H1 (cell line): ENCODE data around the gene MOCS1.

Source experiments
- CBX5 ChIP-seq: fragments of 300-800, 300-1000 bp; sonication (generic); IDR thresholded peaks from 2 replicates; pipeline ENCODE4 v1.7.1; 2016; ENCODE audit warnings: antibody characterized with exemption, low read length, low read depth
- EP300 ChIP-seq, 2 experiments: IDR thresholded peaks; 1 replicate in 1 of 2; 2 replicates in 1 of 2; pipeline ENCODE4 v1.6.1; 2011 to 2012; ENCODE audit warnings: low read depth in 2 of 2, low read length in 2 of 2, mild to moderate bottlenecking in 2 of 2, borderline replicate concordance in 1 of 2, inconsistent platforms in 1 of 2, moderate library complexity in 1 of 2
- JUND ChIP-seq: IDR thresholded peaks from 2 replicates; pipeline ENCODE4 v1.6.1; 2011; ENCODE audit warnings: mild to moderate bottlenecking, improper control_type of control experiment, low read length
- PHF8 ChIP-seq: fragments of 200-600 bp; sonication (generic); conservative IDR thresholded peaks from 2 replicates; pipeline ENCODE4 v1.7.1; 2012; ENCODE audit warnings: low read depth, mild to moderate bottlenecking, inconsistent platforms, low read length, moderate library complexity
- POLR2A ChIP-seq, 2 experiments: IDR thresholded peaks; 1 replicate in 1 of 2; 2 replicates in 1 of 2; pipeline ENCODE4 v1.6.1; 2011; ENCODE audit warnings: low read depth in 2 of 2, low read length in 2 of 2, mild to moderate bottlenecking in 2 of 2; ENCODE audit errors: control extremely low read depth in 1 of 2
- POLR2AphosphoS5 ChIP-seq: IDR thresholded peaks from 2 replicates; pipeline ENCODE4 v1.6.1; 2011; ENCODE audit warnings: low read depth, low read length
- SP4 ChIP-seq: IDR thresholded peaks from 2 replicates; pipeline ENCODE4 v1.6.1; 2012; ENCODE audit warnings: low read length, inconsistent platforms
- TAF1 ChIP-seq: IDR thresholded peaks from 2 replicates; pipeline ENCODE4 v1.6.1; 2011; ENCODE audit warnings: mild to moderate bottlenecking, low read depth, low read length
- ZNF274 ChIP-seq: IDR thresholded peaks from 2 replicates; pipeline ENCODE4 v1.7.0; 2012; ENCODE audit warnings: low read length, borderline replicate concordance; ENCODE audit errors: extremely low read depth
- TF ChIP-seq, protein P1 (sequence below), 3 experiments: IDR thresholded peaks; 1 replicate in 2 of 3; 2 replicates in 1 of 3; pipeline versions ENCODE4 v1.5.1 to v1.6.1; 2011; ENCODE audit warnings: low read length in 3 of 3, mild to moderate bottlenecking in 3 of 3, inconsistent platforms in 2 of 3, low read depth in 1 of 3, moderate library complexity in 1 of 3; ENCODE audit not compliant: insufficient read depth in 1 of 3; ENCODE audit errors: control extremely low read depth in 1 of 3
- TF ChIP-seq, protein P2 (sequence below): fragments of 300-600 bp; sonication (generic); IDR thresholded peaks from 2 replicates; pipeline ENCODE4 v1.7.1; 2012; ENCODE audit warnings: low read length, moderate library complexity, mild to moderate bottlenecking, inconsistent platforms; ENCODE audit not compliant: insufficient replicate concordance

DNA sequence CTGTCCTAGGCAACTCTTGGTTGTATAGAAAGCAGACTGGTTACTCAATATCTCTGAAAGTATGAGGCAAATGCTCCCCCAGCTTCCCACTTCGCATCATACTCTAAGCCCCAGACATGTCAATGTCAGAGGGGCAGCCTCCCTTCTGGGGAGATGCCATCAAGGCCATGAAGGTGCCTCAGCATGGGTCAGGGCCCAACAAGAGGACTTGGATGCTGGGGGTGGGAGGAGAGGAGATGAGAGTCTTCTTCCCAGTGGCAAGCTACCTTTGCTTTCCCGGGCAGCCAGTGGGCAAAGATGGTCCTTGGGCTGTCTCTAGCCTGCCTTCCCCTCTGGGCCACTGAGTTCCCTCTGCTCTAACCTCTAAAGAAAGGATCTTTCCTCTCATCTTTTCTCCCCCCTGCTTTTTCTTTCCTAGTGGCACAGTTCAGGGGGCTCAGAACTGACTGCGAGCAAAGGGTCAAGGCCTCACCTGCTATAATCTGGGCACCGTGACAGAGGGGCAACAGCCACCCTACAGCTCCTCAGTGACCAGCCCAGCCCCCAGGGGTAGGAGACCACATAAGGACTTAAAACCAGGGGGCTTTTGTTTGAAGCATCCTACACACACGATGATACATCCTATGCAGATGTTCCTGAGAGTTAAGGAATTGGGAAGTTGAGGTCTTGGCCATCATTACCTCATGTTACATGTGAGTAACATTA lies 26.2 kb downstream of the MOCS1 start:
- TF ChIP-seq POLR2AphosphoS5 (no peak), EP300 (IDR thresholded peaks at IDR 0.05; ENCODE audit: borderline replicate concordance in 1 of 2, low read depth in 2 of 2, low read length in 2 of 2) (no peak), POLR2A (IDR thresholded peaks at IDR 0.05; ENCODE audit: control extremely low read depth in 1 of 2, low read depth in 2 of 2, low read length in 2 of 2) (no peak), PHF8 (no peak), TAF1 (no peak), SP4 (no peak), CBX5 (no peak), ZNF274 (no peak), JUND (no peak)
- TF ChIP-seq, protein P1, sequence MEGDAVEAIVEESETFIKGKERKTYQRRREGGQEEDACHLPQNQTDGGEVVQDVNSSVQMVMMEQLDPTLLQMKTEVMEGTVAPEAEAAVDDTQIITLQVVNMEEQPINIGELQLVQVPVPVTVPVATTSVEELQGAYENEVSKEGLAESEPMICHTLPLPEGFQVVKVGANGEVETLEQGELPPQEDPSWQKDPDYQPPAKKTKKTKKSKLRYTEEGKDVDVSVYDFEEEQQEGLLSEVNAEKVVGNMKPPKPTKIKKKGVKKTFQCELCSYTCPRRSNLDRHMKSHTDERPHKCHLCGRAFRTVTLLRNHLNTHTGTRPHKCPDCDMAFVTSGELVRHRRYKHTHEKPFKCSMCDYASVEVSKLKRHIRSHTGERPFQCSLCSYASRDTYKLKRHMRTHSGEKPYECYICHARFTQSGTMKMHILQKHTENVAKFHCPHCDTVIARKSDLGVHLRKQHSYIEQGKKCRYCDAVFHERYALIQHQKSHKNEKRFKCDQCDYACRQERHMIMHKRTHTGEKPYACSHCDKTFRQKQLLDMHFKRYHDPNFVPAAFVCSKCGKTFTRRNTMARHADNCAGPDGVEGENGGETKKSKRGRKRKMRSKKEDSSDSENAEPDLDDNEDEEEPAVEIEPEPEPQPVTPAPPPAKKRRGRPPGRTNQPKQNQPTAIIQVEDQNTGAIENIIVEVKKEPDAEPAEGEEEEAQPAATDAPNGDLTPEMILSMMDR (IDR thresholded peaks at IDR 0.05; ENCODE audit: control extremely low read depth in 1 of 3, insufficient read depth in 1 of 3, low read depth in 1 of 3, low read length in 3 of 3): no peak
- TF ChIP-seq, protein P2, sequence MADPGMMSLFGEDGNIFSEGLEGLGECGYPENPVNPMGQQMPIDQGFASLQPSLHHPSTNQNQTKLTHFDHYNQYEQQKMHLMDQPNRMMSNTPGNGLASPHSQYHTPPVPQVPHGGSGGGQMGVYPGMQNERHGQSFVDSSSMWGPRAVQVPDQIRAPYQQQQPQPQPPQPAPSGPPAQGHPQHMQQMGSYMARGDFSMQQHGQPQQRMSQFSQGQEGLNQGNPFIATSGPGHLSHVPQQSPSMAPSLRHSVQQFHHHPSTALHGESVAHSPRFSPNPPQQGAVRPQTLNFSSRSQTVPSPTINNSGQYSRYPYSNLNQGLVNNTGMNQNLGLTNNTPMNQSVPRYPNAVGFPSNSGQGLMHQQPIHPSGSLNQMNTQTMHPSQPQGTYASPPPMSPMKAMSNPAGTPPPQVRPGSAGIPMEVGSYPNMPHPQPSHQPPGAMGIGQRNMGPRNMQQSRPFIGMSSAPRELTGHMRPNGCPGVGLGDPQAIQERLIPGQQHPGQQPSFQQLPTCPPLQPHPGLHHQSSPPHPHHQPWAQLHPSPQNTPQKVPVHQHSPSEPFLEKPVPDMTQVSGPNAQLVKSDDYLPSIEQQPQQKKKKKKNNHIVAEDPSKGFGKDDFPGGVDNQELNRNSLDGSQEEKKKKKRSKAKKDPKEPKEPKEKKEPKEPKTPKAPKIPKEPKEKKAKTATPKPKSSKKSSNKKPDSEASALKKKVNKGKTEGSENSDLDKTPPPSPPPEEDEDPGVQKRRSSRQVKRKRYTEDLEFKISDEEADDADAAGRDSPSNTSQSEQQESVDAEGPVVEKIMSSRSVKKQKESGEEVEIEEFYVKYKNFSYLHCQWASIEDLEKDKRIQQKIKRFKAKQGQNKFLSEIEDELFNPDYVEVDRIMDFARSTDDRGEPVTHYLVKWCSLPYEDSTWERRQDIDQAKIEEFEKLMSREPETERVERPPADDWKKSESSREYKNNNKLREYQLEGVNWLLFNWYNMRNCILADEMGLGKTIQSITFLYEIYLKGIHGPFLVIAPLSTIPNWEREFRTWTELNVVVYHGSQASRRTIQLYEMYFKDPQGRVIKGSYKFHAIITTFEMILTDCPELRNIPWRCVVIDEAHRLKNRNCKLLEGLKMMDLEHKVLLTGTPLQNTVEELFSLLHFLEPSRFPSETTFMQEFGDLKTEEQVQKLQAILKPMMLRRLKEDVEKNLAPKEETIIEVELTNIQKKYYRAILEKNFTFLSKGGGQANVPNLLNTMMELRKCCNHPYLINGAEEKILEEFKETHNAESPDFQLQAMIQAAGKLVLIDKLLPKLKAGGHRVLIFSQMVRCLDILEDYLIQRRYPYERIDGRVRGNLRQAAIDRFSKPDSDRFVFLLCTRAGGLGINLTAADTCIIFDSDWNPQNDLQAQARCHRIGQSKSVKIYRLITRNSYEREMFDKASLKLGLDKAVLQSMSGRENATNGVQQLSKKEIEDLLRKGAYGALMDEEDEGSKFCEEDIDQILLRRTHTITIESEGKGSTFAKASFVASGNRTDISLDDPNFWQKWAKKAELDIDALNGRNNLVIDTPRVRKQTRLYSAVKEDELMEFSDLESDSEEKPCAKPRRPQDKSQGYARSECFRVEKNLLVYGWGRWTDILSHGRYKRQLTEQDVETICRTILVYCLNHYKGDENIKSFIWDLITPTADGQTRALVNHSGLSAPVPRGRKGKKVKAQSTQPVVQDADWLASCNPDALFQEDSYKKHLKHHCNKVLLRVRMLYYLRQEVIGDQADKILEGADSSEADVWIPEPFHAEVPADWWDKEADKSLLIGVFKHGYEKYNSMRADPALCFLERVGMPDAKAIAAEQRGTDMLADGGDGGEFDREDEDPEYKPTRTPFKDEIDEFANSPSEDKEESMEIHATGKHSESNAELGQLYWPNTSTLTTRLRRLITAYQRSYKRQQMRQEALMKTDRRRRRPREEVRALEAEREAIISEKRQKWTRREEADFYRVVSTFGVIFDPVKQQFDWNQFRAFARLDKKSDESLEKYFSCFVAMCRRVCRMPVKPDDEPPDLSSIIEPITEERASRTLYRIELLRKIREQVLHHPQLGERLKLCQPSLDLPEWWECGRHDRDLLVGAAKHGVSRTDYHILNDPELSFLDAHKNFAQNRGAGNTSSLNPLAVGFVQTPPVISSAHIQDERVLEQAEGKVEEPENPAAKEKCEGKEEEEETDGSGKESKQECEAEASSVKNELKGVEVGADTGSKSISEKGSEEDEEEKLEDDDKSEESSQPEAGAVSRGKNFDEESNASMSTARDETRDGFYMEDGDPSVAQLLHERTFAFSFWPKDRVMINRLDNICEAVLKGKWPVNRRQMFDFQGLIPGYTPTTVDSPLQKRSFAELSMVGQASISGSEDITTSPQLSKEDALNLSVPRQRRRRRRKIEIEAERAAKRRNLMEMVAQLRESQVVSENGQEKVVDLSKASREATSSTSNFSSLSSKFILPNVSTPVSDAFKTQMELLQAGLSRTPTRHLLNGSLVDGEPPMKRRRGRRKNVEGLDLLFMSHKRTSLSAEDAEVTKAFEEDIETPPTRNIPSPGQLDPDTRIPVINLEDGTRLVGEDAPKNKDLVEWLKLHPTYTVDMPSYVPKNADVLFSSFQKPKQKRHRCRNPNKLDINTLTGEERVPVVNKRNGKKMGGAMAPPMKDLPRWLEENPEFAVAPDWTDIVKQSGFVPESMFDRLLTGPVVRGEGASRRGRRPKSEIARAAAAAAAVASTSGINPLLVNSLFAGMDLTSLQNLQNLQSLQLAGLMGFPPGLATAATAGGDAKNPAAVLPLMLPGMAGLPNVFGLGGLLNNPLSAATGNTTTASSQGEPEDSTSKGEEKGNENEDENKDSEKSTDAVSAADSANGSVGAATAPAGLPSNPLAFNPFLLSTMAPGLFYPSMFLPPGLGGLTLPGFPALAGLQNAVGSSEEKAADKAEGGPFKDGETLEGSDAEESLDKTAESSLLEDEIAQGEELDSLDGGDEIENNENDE: no peak
